ENCODE measurements around the gene CWC27.

DNA sequence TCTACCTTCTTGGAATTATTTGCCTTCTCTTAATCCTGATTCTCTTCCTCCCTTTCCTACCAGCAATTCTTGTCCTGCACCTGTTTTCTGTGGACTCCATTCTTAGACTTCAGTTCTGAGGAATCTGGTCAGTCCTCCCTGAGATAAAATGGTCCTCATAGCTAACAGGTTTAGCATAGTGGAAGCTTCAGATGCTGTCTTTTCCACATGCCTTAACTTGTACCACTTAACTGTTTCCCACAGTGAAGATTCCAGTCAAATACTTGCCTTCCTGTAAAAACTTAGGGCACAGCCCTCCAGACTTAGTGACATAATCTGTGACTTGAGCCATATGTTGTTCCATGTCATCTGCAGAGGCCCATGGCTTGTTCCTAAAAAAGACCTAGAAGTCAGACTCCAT, 261.3 kb downstream of the CWC27 start:
- no peak for TF ChIP-seq GATA3 (IDR thresholded peaks at IDR 0.05; ENCODE audit: low read depth, low read length)
- TF ChIP-seq GATA2 (IDR thresholded peaks at IDR 0.05; ENCODE audit: low read depth, low read length), result no peak

Measured in SH-SY5Y (cell line).